D341Med (cell line): ENCODE results near the gene THAP3.
A peak's percentile ranks its signal among the peaks of the same experiment; 100 is the strongest.
"Not testable (repeated sequence)": the region's sequence is repeated elsewhere in the genome, so short reads cannot be mapped to it uniquely, and the experiment has no call there.

Experiments used
- DNase-seq: peaks from one replicate; pipeline ENCODE4 v3.0.0; 2012; ENCODE audit warnings: low spot score

Gene THAP3

DNA sequence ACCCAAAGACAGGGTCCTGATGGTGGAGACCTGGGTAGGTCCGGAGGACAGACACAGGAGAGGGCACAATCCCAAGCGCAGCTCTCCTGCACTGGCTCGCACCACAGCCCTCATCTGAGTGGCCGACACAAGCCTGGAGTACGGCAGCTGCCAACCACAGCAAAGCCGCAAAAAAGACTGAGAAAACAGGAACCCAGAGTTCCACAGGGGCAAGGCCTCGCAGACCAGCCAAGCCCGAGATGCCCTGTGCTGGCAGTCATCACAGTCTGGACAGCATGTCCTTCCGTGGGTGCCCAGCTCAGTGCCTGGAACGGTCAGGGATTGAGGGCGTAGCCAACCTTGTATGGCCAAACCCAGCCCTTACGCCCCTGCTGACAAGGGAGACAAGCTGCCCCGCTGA is 33.4 kb upstream of the THAP3 start:
- no peak for DNase-seq

DNA sequence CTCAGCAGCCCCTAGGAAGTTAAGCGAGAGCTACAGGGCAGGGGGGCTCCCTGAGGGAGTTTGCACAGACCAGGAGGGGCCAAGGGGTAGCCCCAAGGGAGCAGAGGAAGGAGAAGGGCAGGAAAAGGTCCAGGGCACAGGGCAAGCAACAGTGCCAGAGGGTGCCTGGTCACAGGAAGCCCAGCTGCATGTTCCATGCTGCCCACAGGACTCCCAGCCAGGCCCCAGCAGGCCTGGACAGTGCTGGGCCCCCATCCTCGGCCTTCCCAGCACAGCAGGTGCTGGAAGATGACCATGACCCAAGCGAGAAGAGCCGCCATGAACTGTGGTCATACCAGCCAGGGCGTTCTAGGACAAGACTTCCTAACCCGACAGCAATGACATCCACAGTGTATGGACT is 33.0 kb upstream of the THAP3 start:
- DNase-seq: no peak

DNA sequence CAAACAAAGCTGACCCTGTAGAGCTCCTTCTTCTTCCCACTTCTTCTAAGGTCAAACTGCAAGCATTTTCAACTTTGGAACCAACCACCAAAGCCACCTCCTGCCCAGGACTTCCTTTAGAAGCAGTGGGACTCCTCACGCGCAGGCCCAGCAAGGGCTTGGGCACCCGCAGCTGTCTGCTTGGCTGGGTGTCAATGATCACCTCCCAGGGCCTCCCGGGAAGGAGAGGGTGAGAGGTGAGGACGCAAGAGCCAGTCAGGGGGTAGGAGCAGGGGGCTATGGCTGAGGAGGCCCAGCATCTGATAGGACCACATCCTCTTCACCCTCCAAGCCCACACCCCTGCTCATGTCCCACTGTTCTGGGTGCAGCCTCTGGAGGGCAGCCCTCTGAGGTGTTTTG is 32.2 kb upstream of the THAP3 start:
- no peak for DNase-seq

DNA sequence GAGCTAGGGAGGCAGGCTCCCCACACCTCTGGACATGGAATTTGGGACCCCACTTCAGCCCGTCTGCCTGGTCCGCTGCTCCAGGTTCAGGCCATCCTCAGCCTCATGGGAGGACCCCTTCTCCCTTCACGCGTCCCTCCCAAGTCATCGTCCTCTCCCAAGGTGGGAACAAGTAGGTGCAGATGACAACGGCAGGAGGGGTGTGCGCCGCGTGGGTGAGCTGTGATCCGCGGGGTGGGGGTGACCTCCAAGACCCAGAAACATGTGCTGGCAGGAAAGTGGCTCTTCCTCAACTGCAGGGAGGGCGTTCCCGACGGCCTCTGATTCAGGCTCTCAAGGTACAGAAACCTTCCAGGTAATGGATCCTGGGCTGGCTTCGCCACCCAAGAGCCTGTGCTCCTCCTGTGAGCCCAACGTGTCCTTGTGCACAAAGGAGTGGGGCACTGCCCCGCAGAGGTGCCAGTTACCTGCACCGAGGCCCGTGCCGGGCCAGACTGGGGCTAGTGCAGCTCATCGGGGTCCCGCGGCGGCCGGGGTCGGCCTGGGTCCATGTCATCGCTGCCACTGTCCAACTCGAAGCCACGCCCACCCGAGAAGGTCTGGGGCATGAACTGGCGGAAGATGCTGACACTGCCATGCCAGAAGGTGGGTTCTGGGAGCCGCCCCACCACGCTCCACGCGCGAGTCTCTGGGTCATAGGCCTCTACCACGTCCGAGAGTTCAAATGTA is 31.6 kb upstream of the THAP3 start:
- DNase-seq: no peak

DNA sequence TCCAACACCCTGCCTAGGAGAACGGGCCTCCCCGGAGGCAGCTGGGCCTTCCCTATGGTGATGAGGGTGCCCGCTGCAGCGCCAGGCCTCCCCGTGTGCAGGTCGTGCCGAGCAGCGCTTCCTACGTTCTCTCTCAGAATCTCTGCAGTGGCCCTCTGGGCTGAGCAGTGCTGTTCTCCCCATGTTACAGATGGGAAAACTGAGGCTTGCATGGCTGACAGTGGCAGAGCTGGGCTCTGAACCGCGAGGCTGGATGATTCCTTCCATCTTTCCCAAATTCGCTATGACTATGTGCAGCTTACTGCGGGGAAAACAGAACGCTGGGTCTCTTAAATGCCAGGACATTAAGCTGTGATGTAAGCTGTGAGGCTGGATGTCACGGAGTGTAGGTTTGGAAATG is 30.9 kb upstream of the THAP3 start:
- no peak for DNase-seq

DNA sequence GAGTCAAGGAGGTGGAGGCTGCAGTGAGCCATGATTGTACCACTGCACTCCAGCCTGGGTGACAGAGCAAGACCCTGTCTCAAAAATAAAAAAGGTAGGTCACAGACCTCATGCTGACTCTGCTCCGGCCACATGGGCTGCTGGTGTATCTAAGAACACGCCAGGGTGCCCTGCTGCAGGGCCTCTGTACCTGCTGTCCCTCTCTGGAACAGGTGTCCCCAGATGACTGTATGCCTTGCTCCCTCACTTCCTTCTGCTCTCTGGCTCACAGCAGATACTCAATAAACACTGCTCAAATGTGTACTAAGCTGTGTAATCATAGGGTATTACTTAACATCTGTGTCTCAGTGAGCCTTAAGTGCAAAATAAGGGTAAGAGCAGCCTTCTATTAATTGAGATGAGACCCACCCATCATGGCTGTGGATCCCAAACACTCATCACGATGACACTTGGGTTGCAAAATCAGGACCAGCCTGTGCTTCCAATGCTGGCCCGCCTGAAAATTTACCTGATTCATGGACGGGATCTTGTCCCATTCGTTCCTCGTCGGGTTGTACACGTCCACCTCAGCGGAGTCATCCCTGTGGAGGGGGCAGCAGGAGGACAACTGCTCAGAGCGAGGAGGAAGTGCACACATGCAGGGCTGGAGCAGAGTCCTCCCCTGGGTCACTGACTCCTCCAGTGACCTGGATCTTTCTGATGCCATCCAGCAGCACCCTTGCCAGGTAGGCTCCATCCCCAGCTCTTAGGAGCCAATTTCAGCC is 29.5 kb upstream of the THAP3 start:
- DNase-seq: no peak

DNA sequence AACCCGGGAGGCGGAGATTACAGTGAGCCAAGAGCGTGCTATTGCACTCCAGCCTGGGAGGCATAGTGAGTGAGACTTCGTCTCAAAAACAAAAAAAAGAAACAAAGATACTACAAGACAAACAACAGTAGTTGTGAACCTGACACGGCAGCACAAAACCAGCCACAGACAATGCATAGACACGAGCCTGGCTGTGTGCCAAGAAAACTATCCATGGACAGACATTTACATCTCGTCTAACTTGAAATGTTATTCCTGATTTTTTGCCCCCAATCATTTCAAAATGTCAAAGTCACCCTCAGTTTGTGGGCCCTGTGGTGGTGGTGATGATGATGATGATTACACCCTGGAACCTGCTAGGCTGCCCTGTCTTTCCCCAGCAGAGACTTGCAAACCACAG is 28.3 kb upstream of the THAP3 start:
- DNase-seq: no peak

DNA sequence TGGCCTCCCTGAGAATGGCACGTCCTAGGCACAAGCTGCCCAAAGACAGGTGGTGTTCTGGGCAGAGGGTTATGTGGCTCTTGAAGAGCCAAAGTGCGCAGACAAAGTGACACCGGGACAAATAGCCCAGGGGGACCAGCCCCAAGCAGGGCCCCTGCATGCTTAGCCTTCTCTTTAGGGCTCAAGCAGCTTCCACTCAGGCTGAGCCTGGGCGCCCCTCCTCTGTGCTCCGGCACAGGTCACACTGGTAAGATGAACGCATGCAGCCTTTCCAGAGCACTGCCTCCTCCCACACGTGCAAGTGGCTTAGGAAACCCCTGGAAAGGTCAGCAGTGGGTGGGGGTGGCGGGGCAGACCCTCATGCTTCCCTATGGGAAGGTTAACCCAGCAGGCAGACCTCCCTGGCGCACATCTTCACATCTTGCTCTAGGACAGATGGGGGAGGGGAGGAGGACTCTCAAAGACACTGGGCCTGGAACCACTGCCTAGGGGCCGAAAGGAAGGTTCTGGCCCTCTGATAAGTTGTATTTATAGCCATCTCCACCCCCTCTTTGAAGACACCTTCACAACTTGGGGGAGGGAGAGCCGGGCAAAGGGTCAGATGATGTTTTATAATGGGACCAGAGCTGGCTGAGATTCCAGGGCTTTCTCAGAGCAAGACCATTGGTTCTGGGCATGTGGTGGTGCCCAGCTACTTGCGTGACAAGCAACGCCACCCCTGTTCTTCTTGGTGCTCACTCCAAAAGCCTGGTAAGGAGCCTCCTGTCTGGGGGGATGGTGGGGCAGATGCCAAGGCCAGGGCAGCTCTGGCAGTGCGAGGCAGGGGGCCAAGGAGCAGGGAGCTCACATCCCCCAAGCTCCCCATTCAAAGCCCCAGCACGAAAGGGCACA is 27.5 kb upstream of the THAP3 start:
- no peak for DNase-seq

DNA sequence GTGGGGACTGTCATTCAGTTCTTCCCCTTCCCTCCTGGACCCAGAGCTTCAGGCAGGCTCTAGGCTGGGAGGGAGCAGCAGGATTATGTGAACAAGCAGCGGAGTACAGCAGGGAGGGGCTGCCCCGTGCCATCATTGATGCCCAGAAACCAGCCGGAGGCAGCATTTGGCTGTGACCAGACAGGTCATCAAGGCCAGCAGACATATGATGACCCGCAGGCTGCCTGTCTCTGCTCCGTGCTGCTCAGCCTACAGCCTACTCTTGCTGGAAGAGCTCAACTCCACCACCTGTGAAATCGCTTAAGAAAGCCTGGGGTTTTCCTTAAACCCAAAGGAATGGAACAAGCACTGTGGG is 26.9 kb upstream of the THAP3 start:
- DNase-seq: no peak

DNA sequence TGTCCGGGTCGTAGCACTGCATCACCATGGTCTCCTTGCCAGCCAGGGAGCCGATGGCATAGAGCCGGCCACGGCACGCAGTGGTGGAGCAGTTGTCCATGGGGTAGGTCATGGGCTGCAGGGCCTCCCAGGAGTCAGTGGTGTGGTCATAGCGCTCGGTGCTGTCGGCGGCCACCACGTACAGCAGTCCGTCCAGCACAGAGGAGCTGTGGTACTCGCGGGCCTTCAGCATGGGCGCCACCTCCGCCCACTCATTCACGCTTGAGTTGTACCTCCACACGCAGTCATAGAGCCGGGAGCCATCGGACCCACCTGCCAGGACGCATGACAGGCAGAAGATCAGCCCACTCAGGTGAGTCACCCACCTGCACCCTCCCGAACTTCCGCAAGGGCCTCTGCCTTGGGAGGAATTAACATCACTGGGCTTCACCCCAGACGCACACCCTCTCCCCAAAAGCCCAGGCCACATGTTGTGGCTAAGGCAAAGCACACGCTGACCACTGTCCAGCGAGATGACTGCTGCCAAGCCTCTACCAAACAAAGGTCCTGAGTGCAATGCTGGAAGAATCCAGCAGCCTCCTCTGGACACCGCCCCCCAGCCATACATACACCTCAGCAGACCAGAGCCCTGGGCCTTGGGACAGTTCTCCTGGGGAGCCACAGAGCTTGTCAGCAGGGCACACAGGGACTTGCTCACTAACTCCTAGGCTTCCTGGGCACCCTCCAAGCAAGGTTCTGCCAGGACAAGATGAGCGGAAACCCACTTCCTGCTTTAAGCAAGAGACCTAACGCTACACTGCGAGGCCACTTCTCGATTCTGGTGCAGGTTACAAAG is 25.3 kb upstream of the THAP3 start:
- no peak for DNase-seq

DNA sequence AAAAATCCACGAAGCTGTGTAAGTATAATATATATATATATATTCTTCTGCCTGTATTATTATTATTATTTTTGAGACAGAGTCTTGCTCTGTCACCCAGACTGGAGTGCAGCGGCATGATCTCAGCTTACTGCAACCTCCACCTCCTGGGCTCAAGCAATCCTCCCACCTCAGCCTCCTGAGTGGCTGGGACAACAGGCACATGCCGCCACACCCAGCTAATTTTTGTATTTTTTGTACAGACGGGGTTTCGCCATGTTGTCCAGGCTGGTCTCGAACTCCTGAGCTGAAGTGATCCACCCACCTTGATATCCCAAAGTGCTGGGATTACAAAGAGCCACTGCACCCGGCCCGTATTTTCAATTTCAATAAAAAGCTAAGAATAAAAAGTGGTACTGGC is 24.7 kb upstream of the THAP3 start:
- not testable (repeated sequence) for DNase-seq

DNA sequence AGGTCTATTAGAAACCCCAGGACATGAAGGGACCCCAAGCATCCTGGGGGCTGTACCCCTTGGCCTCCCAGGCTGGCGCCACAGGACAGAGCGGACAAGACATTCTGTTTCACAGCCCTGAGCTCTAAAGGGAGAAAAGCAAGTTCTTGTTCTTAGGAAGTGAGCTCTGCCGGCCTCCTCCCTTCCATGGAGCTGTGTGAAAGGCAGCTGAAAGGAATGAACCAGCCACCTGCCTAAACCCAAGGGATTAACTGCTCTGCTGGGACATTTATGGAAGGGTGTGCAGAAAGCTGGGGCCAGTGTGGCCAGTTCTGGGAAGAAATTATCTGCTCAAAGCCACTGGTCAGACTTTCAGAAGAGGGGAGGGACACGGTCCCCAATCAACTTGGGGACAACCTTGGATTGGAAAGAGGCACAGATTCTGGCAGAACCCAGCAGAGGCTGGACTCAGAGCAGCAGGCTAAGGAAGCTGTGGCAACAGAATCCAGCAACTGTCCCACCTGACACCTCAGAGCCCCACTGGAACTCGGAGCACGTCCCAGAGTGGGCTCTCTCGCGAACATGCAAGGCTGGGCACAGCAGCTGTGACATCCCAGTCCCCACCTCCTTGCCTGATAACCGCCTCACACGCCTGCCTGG is 24.1 kb upstream of the THAP3 start:
- peak; percentile 57 for DNase-seq

DNA sequence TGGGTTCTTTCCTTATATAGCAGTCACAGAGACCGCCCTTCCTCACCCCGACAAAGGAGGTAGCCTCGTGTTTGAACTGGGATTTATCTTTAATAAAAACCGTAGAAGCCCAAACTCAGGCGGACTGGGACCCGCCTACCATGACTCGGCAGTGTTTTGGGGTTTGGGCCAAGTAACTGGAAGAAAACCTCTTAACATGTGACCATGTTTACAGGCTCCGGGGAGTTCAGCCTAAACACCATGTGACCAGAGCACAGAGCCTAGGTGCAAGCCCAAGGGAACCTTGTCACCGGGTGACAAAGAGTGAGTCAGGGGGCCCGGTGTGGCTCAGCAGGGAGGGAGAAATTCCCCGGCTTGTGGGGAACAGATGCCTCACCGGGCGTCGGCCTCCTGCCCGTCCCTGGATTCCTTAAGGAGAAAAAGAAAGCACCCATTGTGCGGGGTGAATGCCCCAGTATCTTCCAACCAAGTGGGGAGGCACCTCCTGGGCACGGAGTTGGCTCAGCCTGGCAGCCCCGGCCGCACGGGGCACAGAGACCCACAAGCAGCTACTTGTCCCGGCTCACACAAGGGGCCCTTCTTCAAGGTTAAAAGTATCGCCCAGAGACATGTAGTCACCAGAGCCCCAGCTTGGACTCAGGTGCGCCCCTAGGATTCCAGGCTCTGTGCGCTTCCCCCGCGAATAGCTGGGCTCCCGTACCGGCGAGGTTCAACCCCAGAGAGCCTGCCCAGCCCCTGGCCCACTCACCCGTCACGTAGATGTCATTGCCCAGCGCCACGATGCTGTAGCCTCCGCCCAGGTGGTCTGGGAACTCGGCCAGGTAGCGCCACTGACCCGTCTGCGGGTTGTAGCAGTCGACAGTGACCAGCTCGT is 23.4 kb upstream of the THAP3 start:
- peak; percentile 58 for DNase-seq

DNA sequence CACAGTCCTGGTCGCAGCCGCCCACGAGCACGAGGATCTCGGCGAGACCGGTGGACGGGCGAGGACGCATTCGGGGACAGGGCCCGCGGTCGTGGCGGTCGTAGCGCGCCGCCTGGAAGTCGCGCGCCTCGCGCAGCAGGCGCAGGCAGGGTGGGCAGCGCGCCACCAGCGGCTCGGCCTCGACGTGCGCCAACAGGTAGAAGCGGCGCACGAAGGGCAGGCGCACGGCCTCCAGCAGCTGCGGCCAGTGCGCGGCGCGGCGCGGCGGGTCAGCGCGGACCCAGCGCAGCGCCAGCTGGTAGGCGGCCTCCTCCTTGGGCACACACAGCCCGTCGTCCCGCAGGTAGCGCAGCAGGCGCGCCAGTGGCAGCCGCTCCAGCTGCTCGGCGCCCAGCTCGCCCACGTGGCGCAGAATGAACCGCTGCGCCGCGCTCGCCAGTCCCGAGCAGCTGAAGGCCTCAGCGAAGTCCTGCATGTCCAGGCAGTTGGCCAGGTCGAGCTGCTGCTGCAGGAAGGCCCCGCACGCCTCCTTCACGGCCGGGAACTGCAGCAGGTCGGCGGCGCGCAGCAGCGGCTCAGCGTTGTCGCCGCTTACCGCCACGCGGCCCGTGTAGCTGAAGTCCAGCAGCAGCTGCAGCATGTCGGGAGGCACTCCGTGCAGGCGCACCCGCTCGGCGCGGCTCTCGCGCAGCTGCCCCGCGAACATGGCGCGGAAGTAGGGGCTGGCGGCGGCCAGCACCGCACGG is 22.6 kb upstream of the THAP3 start:
- peak; percentile 74 for DNase-seq

DNA sequence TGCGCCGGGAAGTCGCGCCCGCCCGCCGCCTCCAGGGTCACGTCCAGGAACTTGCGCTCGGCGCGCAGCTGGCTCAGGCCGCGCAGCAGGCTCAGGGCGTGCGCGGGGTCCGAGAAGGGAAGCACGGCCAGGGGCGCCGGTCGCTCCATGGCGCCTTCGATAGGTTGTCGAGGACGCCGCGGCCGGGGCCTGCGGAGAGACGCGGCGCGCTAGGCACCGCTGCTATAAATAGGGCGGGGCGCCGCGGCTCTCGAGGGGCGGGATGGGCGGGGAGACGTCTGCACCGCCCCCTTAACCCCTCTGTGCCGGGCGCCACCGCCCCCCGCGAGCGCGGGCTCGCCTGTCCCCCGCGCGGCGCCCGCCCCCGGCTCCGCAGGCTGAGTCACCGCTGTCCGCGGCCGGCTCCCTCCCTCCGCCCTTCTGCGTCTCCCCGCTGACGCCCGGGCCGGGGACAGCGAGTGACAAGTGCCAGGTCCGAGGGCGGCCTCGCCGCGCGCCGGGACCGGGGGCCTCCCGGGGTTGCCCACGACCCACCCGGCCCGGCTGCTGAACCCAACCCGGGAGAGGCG is 21.9 kb upstream of the THAP3 start, which contains the start of gene KLHL21:
TSS of gene KLHL21 (minus strand) at position 201 of the 569 bp plus-strand sequence. CDS start at position 149, 52 bp downstream.
- peak; percentile 92 for DNase-seq

DNA sequence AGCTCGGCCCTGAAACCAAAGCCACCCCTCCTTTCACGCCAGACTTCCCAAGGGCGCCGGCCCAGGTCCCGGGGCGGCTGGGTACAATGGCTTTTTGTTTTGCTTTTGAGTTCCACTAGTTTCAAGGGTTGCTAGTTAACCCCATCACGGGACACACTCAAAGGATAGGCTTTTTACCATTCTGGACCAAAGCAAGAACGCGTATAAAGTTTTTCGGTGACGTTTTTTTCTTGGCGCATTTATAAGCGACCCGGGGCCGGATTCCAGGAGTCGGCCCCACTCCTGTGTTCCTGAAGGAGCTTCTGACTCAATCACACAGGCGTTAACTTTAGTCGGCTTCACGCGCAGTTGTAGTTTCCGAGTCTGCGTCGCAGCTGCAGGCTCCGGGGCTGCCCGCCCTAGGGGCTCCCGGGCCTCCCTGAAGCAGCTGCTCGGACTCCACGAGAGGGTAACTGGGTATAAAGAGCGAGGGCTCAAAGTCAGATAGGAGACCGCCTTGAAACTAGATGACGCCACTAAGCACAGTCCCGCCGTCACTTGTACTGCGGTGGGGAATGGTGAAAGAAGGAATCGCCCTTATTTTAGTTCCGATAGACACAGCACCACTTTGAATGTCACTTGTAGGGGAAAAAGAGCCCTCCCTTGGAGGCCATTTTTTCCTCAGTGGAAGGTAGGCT is 21.3 kb upstream of the THAP3 start:
- DNase-seq: no peak

DNA sequence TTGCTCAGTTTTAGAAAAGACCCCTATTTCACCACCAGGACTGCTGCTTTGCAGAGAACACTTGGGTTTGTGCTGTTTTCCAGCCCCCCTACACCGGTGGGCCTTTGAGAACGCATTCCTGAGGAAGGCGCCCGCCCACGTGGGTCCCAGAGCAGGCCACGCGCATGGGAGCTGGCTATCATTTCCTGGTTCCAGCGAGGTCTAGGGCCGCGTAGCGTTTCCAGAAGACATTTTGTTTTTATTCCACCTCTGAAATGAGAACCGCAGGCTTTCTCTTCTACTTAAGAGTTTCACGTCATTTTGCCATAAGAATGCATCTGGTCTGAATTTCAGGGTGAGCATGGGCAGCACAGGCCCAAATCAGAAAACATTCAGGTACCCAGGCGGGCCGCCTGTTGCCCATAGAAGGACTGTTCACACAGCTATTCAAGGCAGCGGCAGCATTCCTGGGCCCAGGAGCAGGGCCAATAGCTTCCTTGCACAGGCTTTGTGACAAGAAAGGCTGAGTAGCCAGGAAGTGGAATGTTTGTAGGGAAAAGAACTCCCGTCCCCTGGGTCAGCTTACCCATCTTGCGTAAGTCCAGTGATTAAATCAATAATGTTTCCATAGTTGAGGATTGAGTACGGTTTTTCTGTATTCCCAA is 20.6 kb upstream of the THAP3 start:
- DNase-seq: no peak
